Measurements from ENCODE around the gene MPZL1. TPM values are rescaled to one million over a fixed set of nuclear protein-coding genes. Genes with fewer than 3 reads are reported as not detected.

MPZL1 gene
- total and polyA plus RNA-seq, 5 experiments from 2014 or later: 6.9 to 8.9 (median 8.2) TPM

- DNase-seq: no peak
- no peak overlapping the region for H3K4me3 Mint-ChIP-seq
- H3K27ac Mint-ChIP-seq: no peak overlapping the region
- ATAC-seq: no peak
- no peaks in the 10 kb centered on the region for H3K9me3 Mint-ChIP-seq
- no peaks in the 10 kb centered on the region for H3K27me3 Mint-ChIP-seq
- peaks cover 29 to 48% (median 34%) of the 10 kb centered on the region in 4 donors for H3K4me1 Mint-ChIP-seq
- H3K36me3 Mint-ChIP-seq: no peaks in the 10 kb centered on the region
- POLR2A ChIA-PET: no interaction called here
These were observed 35.9 kb downstream of the MPZL1 start for GRCh38 chr1:167757433-167758309.

- Mint-ChIP-seq H3K4me3 (peak overlapping the region in 4 of 10 donors; percentile 64 to 83 (median 74)), H3K27me3 (no peaks in the 10 kb centered on the region), H3K36me3 (no peaks in the 10 kb centered on the region), H3K9me3 (no peaks in the 10 kb centered on the region), H3K4me1 (peaks cover 24 to 37% (median 32%) of the 10 kb centered on the region in 4 donors), H3K27ac (peak overlapping the region in 2 of 10 donors; percentile 18 to 88)
- DNase-seq (no peak), ATAC-seq (no peak)
- POLR2A ChIA-PET: interaction anchor here (0.7 to 1.0 kb wide), 2 partner anchors 31 to 45 kb away, joined by 3 read pairs; no protein-coding TSS in a partner anchor
These were observed 39.6 kb downstream of the MPZL1 start for GRCh38 chr1:167761400-167761799.

- Mint-ChIP-seq H3K27ac (peak overlapping the region; percentile 57 to 91 (median 82)), H3K9me3 (no peaks in the 10 kb centered on the region), H3K27me3 (no peaks in the 10 kb centered on the region), H3K4me1 (peaks cover 23 to 30% (median 26%) of the 10 kb centered on the region in 4 donors), H3K36me3 (peaks cover 0 to 4% (median 3%) of the 10 kb centered on the region in 3 donors), H3K4me3 (peak overlapping the region; percentile 13 to 87 (median 70))
- ATAC-seq (peak; percentile 99 to 100), DNase-seq (peak in 9 of 10 donors; percentile 2 to 76 (median 48))
- POLR2A ChIA-PET: interaction anchor here (0.7 to 1.7 kb wide), 5 partner anchors 30 to 194 kb away, joined by 3 to 6 read pairs (median 3); partner anchors contain the start of gene DCAF6
These were observed 40.4 kb downstream of the MPZL1 start for GRCh38 chr1:167762061-167762746.

GRCh38 chr1:167763525-167764220 is 41.9 kb downstream of the MPZL1 start:
- H3K36me3 Mint-ChIP-seq: peaks cover 0 to 13% (median 10%) of the 10 kb centered on the region in 3 donors
- DNase-seq (no peak), ATAC-seq (no peak)
- H3K4me3 Mint-ChIP-seq: no peak overlapping the region
- H3K27ac Mint-ChIP-seq: no peak overlapping the region
- no peaks in the 10 kb centered on the region for H3K9me3 Mint-ChIP-seq
- peaks cover 22 to 25% (median 23%) of the 10 kb centered on the region in 4 donors for H3K4me1 Mint-ChIP-seq
- no peaks in the 10 kb centered on the region for H3K27me3 Mint-ChIP-seq
- POLR2A ChIA-PET: interaction anchor here (1.1 to 1.7 kb wide), 2 partner anchors 172 to 175 kb away, joined by 3 to 4 read pairs; partner anchors contain the start of gene DCAF6

- no peak overlapping the region for H3K27ac Mint-ChIP-seq
- peaks cover 3 to 16% (median 12%) of the 10 kb centered on the region in 3 donors for H3K36me3 Mint-ChIP-seq
- ATAC-seq (no peak), DNase-seq (no peak)
- peaks cover 22 to 24% (median 23%) of the 10 kb centered on the region in 4 donors for H3K4me1 Mint-ChIP-seq
- H3K4me3 Mint-ChIP-seq: no peak overlapping the region
- no peaks in the 10 kb centered on the region for H3K9me3 Mint-ChIP-seq
- POLR2A ChIA-PET: interaction anchor here (0.5 to 0.6 kb wide), 2 partner anchors 55 to 446 kb away, joined by 3 read pairs; no protein-coding TSS in a partner anchor
- H3K27me3 Mint-ChIP-seq: no peaks in the 10 kb centered on the region
These were observed 42.9 kb downstream of the MPZL1 start for GRCh38 chr1:167764458-167765330.

GRCh38 chr1:167765496-167765895 is 43.7 kb downstream of the MPZL1 start:
- no peak for ATAC-seq
- DNase-seq: no peak
- POLR2A ChIA-PET: interaction anchor here (0.5 kb wide), 1 partner anchor 445 kb away, joined by 3 read pairs; no protein-coding TSS in a partner anchor
- Mint-ChIP-seq H3K9me3 (no peaks in the 10 kb centered on the region), H3K4me3 (no peak overlapping the region), H3K27me3 (no peaks in the 10 kb centered on the region), H3K4me1 (peaks cover 20 to 23% (median 22%) of the 10 kb centered on the region in 4 donors), H3K27ac (no peak overlapping the region), H3K36me3 (peaks cover 5 to 22% (median 20%) of the 10 kb centered on the region in 3 donors)

GRCh38 chr1:167766538-167766937 is 44.8 kb downstream of the MPZL1 start:
- POLR2A ChIA-PET: interaction anchor here (0.6 kb wide), 1 partner anchor 37 kb away, joined by 6 read pairs; no protein-coding TSS in a partner anchor
- ATAC-seq: no peak
- Mint-ChIP-seq H3K4me3 (no peak overlapping the region), H3K27me3 (no peaks in the 10 kb centered on the region), H3K9me3 (no peaks in the 10 kb centered on the region), H3K4me1 (peaks cover 12 to 16% (median 14%) of the 10 kb centered on the region in 4 donors), H3K27ac (no peak overlapping the region), H3K36me3 (peaks cover 5 to 26% (median 22%) of the 10 kb centered on the region in 3 donors)
- no peak for DNase-seq

GRCh38 chr1:167767761-167768160 is 46.0 kb downstream of the MPZL1 start:
- ATAC-seq: no peak

GRCh38 chr1:167770127-167770526 is 48.3 kb downstream of the MPZL1 start:
- ATAC-seq (no peak), DNase-seq (no peak)
- POLR2A ChIA-PET: no interaction called here
- peaks cover 0 to 2% (median 0%) of the 10 kb centered on the region in 4 donors for H3K4me1 Mint-ChIP-seq
- no peaks in the 10 kb centered on the region for H3K27me3 Mint-ChIP-seq
- peaks cover 8 to 35% (median 29%) of the 10 kb centered on the region in 3 donors for H3K36me3 Mint-ChIP-seq
- no peak overlapping the region for H3K27ac Mint-ChIP-seq
- no peaks in the 10 kb centered on the region for H3K9me3 Mint-ChIP-seq
- no peak overlapping the region for H3K4me3 Mint-ChIP-seq

More at GRCh38 chr1:167767761-167768160, 46.0 kb downstream of the MPZL1 start:
- H3K27ac Mint-ChIP-seq: peak overlapping the region in 1 of 10 donors; percentile 35
- no peak for DNase-seq
- no peaks in the 10 kb centered on the region for H3K27me3 Mint-ChIP-seq
- H3K36me3 Mint-ChIP-seq: peaks cover 7 to 32% (median 24%) of the 10 kb centered on the region in 3 donors
- POLR2A ChIA-PET: interaction anchor here (0.7 kb wide), 1 partner anchor 10 kb away, joined by 6 read pairs; no protein-coding TSS in a partner anchor
- no peaks in the 10 kb centered on the region for H3K9me3 Mint-ChIP-seq
- H3K4me1 Mint-ChIP-seq: peaks cover 1 to 4% (median 2%) of the 10 kb centered on the region in 4 donors
- no peak overlapping the region for H3K4me3 Mint-ChIP-seq

GRCh38 chr1:167772436-167772835 is 50.7 kb downstream of the MPZL1 start:
- Mint-ChIP-seq H3K9me3 (no peaks in the 10 kb centered on the region), H3K36me3 (peaks cover 8 to 31% (median 31%) of the 10 kb centered on the region in 3 donors), H3K4me1 (peaks cover 2 to 11% (median 7%) of the 10 kb centered on the region in 4 donors), H3K27ac (no peak overlapping the region), H3K4me3 (no peak overlapping the region), H3K27me3 (no peaks in the 10 kb centered on the region)
- POLR2A ChIA-PET: no interaction called here
- ATAC-seq: no peak
- no peak for DNase-seq

- H3K36me3 Mint-ChIP-seq: peaks cover 8 to 26% (median 23%) of the 10 kb centered on the region in 3 donors
- POLR2A ChIA-PET: no interaction called here
- no peaks in the 10 kb centered on the region for H3K9me3 Mint-ChIP-seq
- DNase-seq: no peak
- H3K27ac Mint-ChIP-seq: no peak overlapping the region
- no peak for ATAC-seq
- no peak overlapping the region for H3K4me3 Mint-ChIP-seq
- peaks cover 0 to 12% (median 8%) of the 10 kb centered on the region in 4 donors for H3K4me1 Mint-ChIP-seq
- H3K27me3 Mint-ChIP-seq: no peaks in the 10 kb centered on the region
These were observed 51.7 kb downstream of the MPZL1 start for GRCh38 chr1:167773516-167773915.

All from naive thymus-derived CD8-positive, alpha-beta T cell (primary cell).